K562 (cell line): ENCODE data around the gene SPG21. TPM values are rescaled to one million over a fixed set of nuclear protein-coding genes. Genes with fewer than 3 reads are reported as not detected.

ENCODE experiments used
- polyA plus RNA-seq, 8 experiments: library from polyadenylated mRNA; depleted of rRNA in 4 of 8; stranded (reverse) in 5 of 8; unstranded in 3 of 8; fragments of >200 nt; fragmentation: Nextera tagmentation in 2 of 8; fragmentation: Illumina TruSeq in 1 of 8; extraction: Ambion mirVana in 2 of 8; extraction: Trizol in 1 of 8; gene quantifications; 2 replicates each; pipeline versions ENCODE4 v1.2.1 to v1.2.3, GENCODE V29; 2011 to 2014; ENCODE audit warnings: inconsistent platforms in 1 of 8, missing spikeins in 1 of 8
- total RNA-seq, 7 experiments: library from RNA; depleted of rRNA in 6 of 7; stranded (reverse); fragments of >200 nt in 6 of 7; fragmentation: Illumina TruSeq in 2 of 7; extraction: Trizol in 2 of 7; gene quantifications; 2 replicates each; pipeline versions ENCODE4 v1.2.1 to v1.2.3, GENCODE V29; 2011 to 2021; ENCODE audit warnings: low replicate concordance in 1 of 7
- TF ChIP-seq, protein P1 (sequence below), 3 experiments: IDR thresholded peaks in 2 of 3; conservative IDR thresholded peaks in 1 of 3; 2 replicates each; pipeline ENCODE4 v1.5.1; 2011 to 2012; ENCODE audit warnings: low read length in 3 of 3, mild to moderate bottlenecking in 3 of 3, control low read depth in 2 of 3, improper control_type of control experiment in 1 of 3, inconsistent platforms in 1 of 3, low read depth in 1 of 3, mixed read lengths in 1 of 3, moderate library complexity in 1 of 3; ENCODE audit not compliant: insufficient read depth in 2 of 3
- TF ChIP-seq, protein P2 (sequence below), 2 experiments: fragments of 450-650 bp; formaldehyde crosslinking in 1 of 2; IDR thresholded peaks; 2 replicates each; pipeline versions ENCODE4 v1.4.0 to v1.6.1; 2014 to 2020; ENCODE audit warnings: mild to moderate bottlenecking in 2 of 2, borderline replicate concordance in 1 of 2, low read depth in 1 of 2

Gene SPG21
- total and polyA plus RNA-seq, 9 of the 15 experiments (the other 6 are each of a cell fraction or from before 2014, with no cell fraction given) = 22.8 to 98.8 (median 65.1) TPM

DNA sequence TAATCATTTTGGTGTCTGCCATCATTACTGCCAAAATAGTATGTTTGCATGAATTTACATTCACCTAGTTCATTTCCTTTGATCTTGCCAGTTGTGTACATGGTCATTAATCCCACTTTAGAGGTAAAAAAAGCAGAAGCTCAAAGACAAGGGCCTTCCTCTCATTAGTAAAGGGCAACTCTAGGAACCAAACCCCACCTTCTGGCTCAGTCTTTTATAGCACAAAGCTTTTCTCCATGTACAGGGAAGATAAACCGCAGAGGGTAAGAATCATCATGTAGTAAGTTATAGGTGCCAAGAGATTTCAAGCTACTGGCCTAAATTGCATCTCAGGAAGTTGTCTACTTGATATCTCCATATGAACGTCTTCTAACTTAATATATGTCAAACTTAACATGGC is 19.3 kb upstream of the SPG21 start (continued):
- TF ChIP-seq, protein P1, sequence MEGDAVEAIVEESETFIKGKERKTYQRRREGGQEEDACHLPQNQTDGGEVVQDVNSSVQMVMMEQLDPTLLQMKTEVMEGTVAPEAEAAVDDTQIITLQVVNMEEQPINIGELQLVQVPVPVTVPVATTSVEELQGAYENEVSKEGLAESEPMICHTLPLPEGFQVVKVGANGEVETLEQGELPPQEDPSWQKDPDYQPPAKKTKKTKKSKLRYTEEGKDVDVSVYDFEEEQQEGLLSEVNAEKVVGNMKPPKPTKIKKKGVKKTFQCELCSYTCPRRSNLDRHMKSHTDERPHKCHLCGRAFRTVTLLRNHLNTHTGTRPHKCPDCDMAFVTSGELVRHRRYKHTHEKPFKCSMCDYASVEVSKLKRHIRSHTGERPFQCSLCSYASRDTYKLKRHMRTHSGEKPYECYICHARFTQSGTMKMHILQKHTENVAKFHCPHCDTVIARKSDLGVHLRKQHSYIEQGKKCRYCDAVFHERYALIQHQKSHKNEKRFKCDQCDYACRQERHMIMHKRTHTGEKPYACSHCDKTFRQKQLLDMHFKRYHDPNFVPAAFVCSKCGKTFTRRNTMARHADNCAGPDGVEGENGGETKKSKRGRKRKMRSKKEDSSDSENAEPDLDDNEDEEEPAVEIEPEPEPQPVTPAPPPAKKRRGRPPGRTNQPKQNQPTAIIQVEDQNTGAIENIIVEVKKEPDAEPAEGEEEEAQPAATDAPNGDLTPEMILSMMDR (IDR thresholded peaks at IDR 0.05 in 2 of 3, conservative IDR thresholded peaks at IDR 0.05 in 1 of 3; ENCODE audit: insufficient read depth in 2 of 3, low read depth in 1 of 3, low read length in 3 of 3) = peak in 1 of 3 experiments; percentile 44; a peak in 3 of 6 replicates
- TF ChIP-seq, protein P2, sequence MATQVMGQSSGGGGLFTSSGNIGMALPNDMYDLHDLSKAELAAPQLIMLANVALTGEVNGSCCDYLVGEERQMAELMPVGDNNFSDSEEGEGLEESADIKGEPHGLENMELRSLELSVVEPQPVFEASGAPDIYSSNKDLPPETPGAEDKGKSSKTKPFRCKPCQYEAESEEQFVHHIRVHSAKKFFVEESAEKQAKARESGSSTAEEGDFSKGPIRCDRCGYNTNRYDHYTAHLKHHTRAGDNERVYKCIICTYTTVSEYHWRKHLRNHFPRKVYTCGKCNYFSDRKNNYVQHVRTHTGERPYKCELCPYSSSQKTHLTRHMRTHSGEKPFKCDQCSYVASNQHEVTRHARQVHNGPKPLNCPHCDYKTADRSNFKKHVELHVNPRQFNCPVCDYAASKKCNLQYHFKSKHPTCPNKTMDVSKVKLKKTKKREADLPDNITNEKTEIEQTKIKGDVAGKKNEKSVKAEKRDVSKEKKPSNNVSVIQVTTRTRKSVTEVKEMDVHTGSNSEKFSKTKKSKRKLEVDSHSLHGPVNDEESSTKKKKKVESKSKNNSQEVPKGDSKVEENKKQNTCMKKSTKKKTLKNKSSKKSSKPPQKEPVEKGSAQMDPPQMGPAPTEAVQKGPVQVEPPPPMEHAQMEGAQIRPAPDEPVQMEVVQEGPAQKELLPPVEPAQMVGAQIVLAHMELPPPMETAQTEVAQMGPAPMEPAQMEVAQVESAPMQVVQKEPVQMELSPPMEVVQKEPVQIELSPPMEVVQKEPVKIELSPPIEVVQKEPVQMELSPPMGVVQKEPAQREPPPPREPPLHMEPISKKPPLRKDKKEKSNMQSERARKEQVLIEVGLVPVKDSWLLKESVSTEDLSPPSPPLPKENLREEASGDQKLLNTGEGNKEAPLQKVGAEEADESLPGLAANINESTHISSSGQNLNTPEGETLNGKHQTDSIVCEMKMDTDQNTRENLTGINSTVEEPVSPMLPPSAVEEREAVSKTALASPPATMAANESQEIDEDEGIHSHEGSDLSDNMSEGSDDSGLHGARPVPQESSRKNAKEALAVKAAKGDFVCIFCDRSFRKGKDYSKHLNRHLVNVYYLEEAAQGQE (IDR thresholded peaks at IDR 0.05; ENCODE audit: borderline replicate concordance) = peak; percentile 22; the same call in 1 of the 2 replicates
- TF ChIP-seq, protein P2 (CRISPR knock-in tag; IDR thresholded peaks at IDR 0.05; ENCODE audit: low read depth) = no peak
